IgD-negative memory B cell (primary cell): Measurements from ENCODE around the gene ADAMTS4. TPM values are rescaled to one million over a fixed set of nuclear protein-coding genes. Genes with fewer than 3 reads are reported as not detected.

Experiments
- H3K27ac Mint-ChIP-seq, 3 donors: one replicate each; pipeline ENCODE4 v1.8.0; 2020 to 2022; ENCODE audit warnings: mild to moderate bottlenecking in 3 of 3, mixed read lengths in 3 of 3, moderate library complexity in 1 of 3
- H3K27me3 Mint-ChIP-seq: one replicate; pipeline ENCODE4 v1.8.0; 2021; ENCODE audit warnings: mixed read lengths
- H3K36me3 Mint-ChIP-seq: one replicate; pipeline ENCODE4 v1.8.0; 2020; ENCODE audit warnings: mild to moderate bottlenecking, mixed read lengths
- H3K4me1 Mint-ChIP-seq, 3 donors: one replicate each; pipeline ENCODE4 v1.8.0; 2020 to 2022; ENCODE audit warnings: mixed read lengths in 3 of 3, mild to moderate bottlenecking in 1 of 3
- H3K4me3 Mint-ChIP-seq, 4 donors: one replicate each; pipeline ENCODE4 v1.8.0; 2020 to 2022; ENCODE audit warnings: mild to moderate bottlenecking in 4 of 4, mixed read lengths in 4 of 4, moderate library complexity in 3 of 4
- H3K9me3 Mint-ChIP-seq, 3 donors: one replicate each; pipeline ENCODE4 v1.8.0; 2020 to 2021; ENCODE audit warnings: mixed read lengths in 3 of 3, mild to moderate bottlenecking in 1 of 3
- polyA plus RNA-seq: library from polyadenylated mRNA; unstranded; fragments of 300-500 nt; fragmentation: Illumina TruSeq; gene quantifications from one replicate; pipeline ENCODE4 v1.2.3, GENCODE V29; 2021

ADAMTS4 gene
- polyA plus RNA-seq, 1 donor from 2014 or later, result not detected

DNA sequence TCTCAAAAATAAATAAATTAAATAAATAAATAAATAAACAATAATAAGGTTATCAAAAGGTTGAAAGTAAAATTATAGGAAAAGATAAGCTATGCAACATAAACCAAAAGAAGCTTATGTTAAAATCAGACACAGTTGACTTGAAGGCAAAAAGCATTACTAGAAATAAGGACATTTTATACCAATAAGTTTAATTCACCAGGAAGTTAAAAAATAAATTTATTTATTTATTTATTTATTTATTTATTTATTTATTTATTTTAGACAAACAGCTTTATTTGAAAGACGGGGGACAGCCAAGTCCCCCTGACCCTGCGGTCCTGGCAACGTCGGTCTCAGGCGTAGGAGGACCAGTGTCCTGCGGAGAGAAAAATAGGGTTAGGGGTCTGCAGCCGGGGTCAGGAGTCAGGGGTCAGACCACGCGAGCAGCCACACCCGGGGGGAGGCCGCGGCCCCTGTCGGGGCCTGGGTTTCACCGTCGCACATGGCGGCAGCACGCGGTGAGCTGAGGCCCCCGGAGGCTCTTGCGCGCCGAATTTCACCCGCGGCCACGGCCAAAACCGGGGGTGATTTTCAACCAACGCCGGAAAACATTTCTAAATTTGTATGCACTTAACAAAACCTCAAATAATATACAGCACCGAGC is 58.0 kb downstream of the ADAMTS4 start:
- Mint-ChIP-seq H3K36me3 (no peaks in the 10 kb centered on the region), H3K27me3 (no peaks in the 10 kb centered on the region), H3K4me1 (peaks cover 0 to 7% (median 5%) of the 10 kb centered on the region in 3 donors), H3K27ac (no peak overlapping the region), H3K9me3 (no peaks in the 10 kb centered on the region), H3K4me3 (no peak overlapping the region)

DNA sequence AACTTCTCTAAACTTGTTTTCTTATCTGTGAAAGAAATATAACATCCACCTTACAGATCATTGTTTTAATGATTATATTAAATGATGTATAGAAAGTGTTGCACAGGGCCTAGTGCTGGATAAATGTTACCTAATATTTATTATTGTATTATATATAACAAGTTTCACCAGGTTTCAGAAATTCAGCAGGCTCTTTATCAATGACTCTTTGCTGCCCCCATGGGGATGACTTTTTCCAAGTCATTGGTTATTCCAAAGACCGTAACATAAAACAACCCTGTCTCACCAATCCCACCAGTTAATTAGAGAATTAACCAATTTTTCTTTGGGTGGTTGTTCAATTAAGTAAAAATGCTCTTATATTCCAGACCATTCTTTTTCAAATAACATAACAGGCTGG is 59.1 kb downstream of the ADAMTS4 start:
- H3K27ac Mint-ChIP-seq, result no peak overlapping the region
- H3K9me3 Mint-ChIP-seq, result no peaks in the 10 kb centered on the region
- H3K4me1 Mint-ChIP-seq, result peaks cover 2 to 7% (median 7%) of the 10 kb centered on the region in 3 donors
- H3K27me3 Mint-ChIP-seq, result no peaks in the 10 kb centered on the region
- no peaks in the 10 kb centered on the region for H3K36me3 Mint-ChIP-seq
- H3K4me3 Mint-ChIP-seq, result peak overlapping the region in 1 of 4 donors; percentile 23

GRCh38 chr1:161138431-161138830 is 60.4 kb downstream of the ADAMTS4 start:
- Mint-ChIP-seq H3K4me3 (peak overlapping the region in 1 of 4 donors; percentile 70), H3K27ac (peak overlapping the region in 2 of 3 donors; percentile 32 to 52)

GRCh38 chr1:161137881-161138280 is 61.0 kb downstream of the ADAMTS4 start:
- Mint-ChIP-seq H3K9me3 (no peaks in the 10 kb centered on the region), H3K27me3 (no peaks in the 10 kb centered on the region), H3K36me3 (no peaks in the 10 kb centered on the region), H3K4me1 (peaks cover 2 to 7% (median 7%) of the 10 kb centered on the region in 3 donors), H3K4me3 (peak overlapping the region in 1 of 4 donors; percentile 70), H3K27ac (peak overlapping the region in 1 of 3 donors; percentile 32)

More at GRCh38 chr1:161138431-161138830, 60.4 kb downstream of the ADAMTS4 start:
- Mint-ChIP-seq H3K36me3 (no peaks in the 10 kb centered on the region), H3K27me3 (no peaks in the 10 kb centered on the region), H3K9me3 (no peaks in the 10 kb centered on the region), H3K4me1 (peaks cover 2 to 7% (median 7%) of the 10 kb centered on the region in 3 donors)

Other genes starting within 250 kb of the ADAMTS4 start
- not detected for gene ITLN2, start 244.2 kb downstream of the ADAMTS4 start, polyA plus RNA-seq
- gene F11R, start 177.9 kb downstream of the ADAMTS4 start, polyA plus RNA-seq, result 4.8 TPM
- 349 TPM for gene TSTD1, start 160.1 kb downstream of the ADAMTS4 start, polyA plus RNA-seq
- 13.5 TPM for gene USF1, start 153.1 kb downstream of the ADAMTS4 start, polyA plus RNA-seq
- 138 TPM for gene ARHGAP30, start 129.2 kb downstream of the ADAMTS4 start, polyA plus RNA-seq
- gene NECTIN4, start 109.5 kb downstream of the ADAMTS4 start, polyA plus RNA-seq, result not detected
- 5.0 TPM for gene KLHDC9, start 100.7 kb downstream of the ADAMTS4 start, polyA plus RNA-seq
- gene PFDN2, start 81.0 kb downstream of the ADAMTS4 start, polyA plus RNA-seq, result 95.2 TPM
- gene NIT1, start 80.9 kb downstream of the ADAMTS4 start, polyA plus RNA-seq, result 19.7 TPM
- gene DEDD, start 66.4 kb downstream of the ADAMTS4 start, polyA plus RNA-seq, result 39.1 TPM
- gene UFC1, start 45.1 kb downstream of the ADAMTS4 start, polyA plus RNA-seq, result 122 TPM
- 30.1 TPM for gene USP21, start 39.6 kb downstream of the ADAMTS4 start, polyA plus RNA-seq
- gene PPOX, start 32.6 kb downstream of the ADAMTS4 start, polyA plus RNA-seq, result 13.4 TPM
- gene B4GALT3, start 21.5 kb downstream of the ADAMTS4 start, polyA plus RNA-seq, result 44.2 TPM
- gene NDUFS2, start 3.3 kb upstream of the ADAMTS4 start, polyA plus RNA-seq, result 71.3 TPM
- 6.6 TPM for gene FCER1G, start 16.2 kb upstream of the ADAMTS4 start, polyA plus RNA-seq
- gene APOA2, start 24.6 kb upstream of the ADAMTS4 start, polyA plus RNA-seq, result not detected
- 3.8 TPM for gene TOMM40L, start 27.0 kb upstream of the ADAMTS4 start, polyA plus RNA-seq
- gene NR1I3, start 39.1 kb upstream of the ADAMTS4 start, polyA plus RNA-seq, result not detected
- not detected for gene PCP4L1, start 59.7 kb upstream of the ADAMTS4 start, polyA plus RNA-seq
- not detected for gene MPZ, start 110.9 kb upstream of the ADAMTS4 start, polyA plus RNA-seq
- 173 TPM for gene SDHC, start 115.3 kb upstream of the ADAMTS4 start, polyA plus RNA-seq
- not detected for gene CFAP126, start 168.8 kb upstream of the ADAMTS4 start, polyA plus RNA-seq